A673 (cell line): ENCODE data around the gene IDUA. TPM values are rescaled to one million over a fixed set of nuclear protein-coding genes. Genes with fewer than 3 reads are reported as not detected.

Source experiments
- BruUV-seq: library from RNA; stranded (reverse); fragments of 400-500 nt; replicated peaks from 2 replicates; lab custom pipeline; 2021; lab: Mats Ljungman, UMichigan
- CTCF ChIA-PET: fragments of 300-600 bp; sonication (Branson Sonifier 250); formaldehyde crosslinking; loops from one replicate; lab custom pipeline; 2022; ENCODE audit warnings: antibody characterized with exemption; lab: Charles Lee
- POLR2A ChIA-PET: fragments of 300-600 bp; sonication (Branson Sonifier 250); formaldehyde crosslinking; loops from one replicate; lab custom pipeline; 2022; ENCODE audit warnings: antibody characterized with exemption; ENCODE audit not compliant: low non-redundant PET; lab: Charles Lee
- DNase-seq: peaks from one replicate; pipeline ENCODE4 v3.0.0-alpha.2; 2015; ENCODE audit warnings: low spot score
- H3K27ac ChIP-seq: fragments of 200-600 bp; sonication (generic); 2 replicates; pipeline ENCODE4 v1.5.1; 2016; ENCODE audit warnings: mixed run types, low read depth, mild to moderate bottlenecking, mixed read lengths, antibody characterized with exemption, low read length; ENCODE audit not compliant: poor library complexity, severe bottlenecking
- H3K27me3 ChIP-seq: fragments of 200-600 bp; sonication (generic); replicated peaks from 2 replicates; pipeline ENCODE4 v1.6.1; 2017; ENCODE audit warnings: mixed run types, low read depth, mild to moderate bottlenecking, mixed read lengths, antibody characterized with exemption, low read length; ENCODE audit not compliant: insufficient read depth, poor library complexity
- H3K36me3 ChIP-seq: fragments of 200-600 bp; sonication (generic); 2 replicates; pipeline ENCODE4 v1.6.1; 2016; ENCODE audit warnings: mixed run types, mild to moderate bottlenecking, mixed read lengths, antibody characterized with exemption, low read length; ENCODE audit not compliant: insufficient read depth, poor library complexity, severe bottlenecking
- H3K4me1 ChIP-seq: fragments of 200-600 bp; sonication (generic); 2 replicates; pipeline ENCODE4 v1.6.1; 2017; ENCODE audit warnings: mixed run types, mild to moderate bottlenecking, mixed read lengths, antibody characterized with exemption, low read length; ENCODE audit not compliant: insufficient read depth, poor library complexity, severe bottlenecking
- H3K4me3 ChIP-seq: fragments of 200-600 bp; sonication (generic); 2 replicates; pipeline ENCODE4 v1.5.1; 2016; ENCODE audit warnings: low read depth, mixed run types, mild to moderate bottlenecking, mixed read lengths, low read length; ENCODE audit not compliant: poor library complexity, severe bottlenecking
- H3K9me3 ChIP-seq: fragments of 200-600 bp; sonication (generic); 2 replicates; pipeline ENCODE4 v1.6.1; 2016; ENCODE audit warnings: mixed run types, low read depth, mild to moderate bottlenecking, mixed read lengths, antibody characterized with exemption, low read length; ENCODE audit not compliant: poor library complexity, severe bottlenecking
- CTCF ChIP-seq: fragments of 300-800, 200-600 bp; sonication (generic); conservative IDR thresholded peaks from 2 replicates; pipeline ENCODE4 v1.5.1; 2017; ENCODE audit warnings: low read depth, mild to moderate bottlenecking, antibody characterized with exemption, low read length, moderate library complexity, mixed read lengths
- EZH2 ChIP-seq: fragments of 200-600 bp; sonication (generic); IDR thresholded peaks from 2 replicates; pipeline ENCODE4 v1.6.1; 2017; ENCODE audit warnings: borderline replicate concordance, low read depth, mild to moderate bottlenecking, mixed read lengths, antibody characterized with exemption, low read length; ENCODE audit not compliant: poor library complexity, severe bottlenecking
- intact Hi-C: fragments of 100-400 bp; cut with micrococcal nuclease; formaldehyde crosslinking; loops from one replicate; pipeline ENCODE4 v1.10.0; 2022; ENCODE audit not compliant: unreplicated experiment
- total RNA-seq: library from RNA; stranded (reverse); gene quantifications from 2 replicates; pipeline ENCODE4 v1.2.3, GENCODE V29; 2021

Gene IDUA
- total RNA-seq, 1 experiment from 2014 or later: 12.3 TPM

- intact Hi-C loops: no loop called here
- TF ChIP-seq CTCF: no peak
- no peak for TF ChIP-seq EZH2
- POLR2A ChIA-PET: no interaction called here
- H3K9me3 ChIP-seq: no peaks in the 10 kb centered on the region
- H3K27me3 ChIP-seq: peaks cover 2% of the 10 kb centered on the region
- H3K4me3 ChIP-seq: no peak overlapping the region
- BruUV-seq: no TSS peak
- H3K4me1 ChIP-seq: no peaks in the 10 kb centered on the region
- CTCF ChIA-PET: no interaction called here
- no peak overlapping the region for H3K27ac ChIP-seq
- no peaks in the 10 kb centered on the region for H3K36me3 ChIP-seq
- DNase-seq: no peak
Observed at GRCh38 chr4:948101-948935, 38.5 kb upstream of the IDUA start.

GRCh38 chr4:948936-949300 lies 37.9 kb upstream of the IDUA start:
- Histone ChIP-seq H3K27me3 (peaks cover 2% of the 10 kb centered on the region), H3K4me3 (no peak overlapping the region), H3K36me3 (no peaks in the 10 kb centered on the region), H3K27ac (no peak overlapping the region), H3K4me1 (no peaks in the 10 kb centered on the region), H3K9me3 (no peaks in the 10 kb centered on the region)
- CTCF ChIA-PET: no interaction called here
- BruUV-seq: no TSS peak
- POLR2A ChIA-PET: no interaction called here
- no peak for TF ChIP-seq CTCF
- no peak for TF ChIP-seq EZH2
- intact Hi-C loops: no loop called here
- DNase-seq: no peak

GRCh38 chr4:949656-950055 lies 37.2 kb upstream of the IDUA start:
- no peak for DNase-seq
- Histone ChIP-seq H3K27ac (no peak overlapping the region), H3K4me3 (no peak overlapping the region), H3K36me3 (no peaks in the 10 kb centered on the region), H3K27me3 (peaks cover 2% of the 10 kb centered on the region), H3K9me3 (no peaks in the 10 kb centered on the region), H3K4me1 (no peaks in the 10 kb centered on the region)
- CTCF ChIA-PET: no interaction called here
- TF ChIP-seq CTCF (no peak), EZH2 (no peak)
- no TSS peak for BruUV-seq
- POLR2A ChIA-PET: no interaction called here
- intact Hi-C loops: no loop called here
